GM12874 (cell line): ENCODE data around the gene YLPM1.

Source experiments
- CTCF ChIP-seq: IDR thresholded peaks from 2 replicates; pipeline ENCODE4 v1.5.1; 2011; ENCODE audit warnings: low read depth, mild to moderate bottlenecking, control low read depth, low read length, moderate library complexity; ENCODE audit not compliant: insufficient read depth

The YLPM1 gene

GRCh38 chr14:74762917-74763802, at the start of gene YLPM1:
TSS of gene YLPM1 (plus strand) at chr14:74763316. CDS start at chr14:74763490, 174 bp downstream.
- peak; percentile 50 for TF ChIP-seq CTCF

- no peak for TF ChIP-seq CTCF
These were observed 49.8 kb upstream of the YLPM1 start for GRCh38 chr14:74713395-74713735.

- no peak for TF ChIP-seq CTCF
These were observed 42.6 kb upstream of the YLPM1 start for GRCh38 chr14:74720526-74720925.

GRCh38 chr14:74723134-74723533, 40.0 kb upstream of the YLPM1 start:
- no peak for TF ChIP-seq CTCF

GRCh38 chr14:74732387-74732786, 30.7 kb upstream of the YLPM1 start:
- no peak for TF ChIP-seq CTCF

- TF ChIP-seq CTCF, result no peak
These were observed 29.9 kb upstream of the YLPM1 start for GRCh38 chr14:74733221-74733620.

- no peak for TF ChIP-seq CTCF
These were observed 28.0 kb upstream of the YLPM1 start for GRCh38 chr14:74735125-74735524.
